Uterine smooth muscle cell (primary cell): Measurements from ENCODE around the gene PLG. TPM values are rescaled to one million over a fixed set of nuclear protein-coding genes. Genes with fewer than 3 reads are reported as not detected.

Experiments used
- total RNA-seq: library from RNA; depleted of rRNA; stranded (reverse); fragments of >200 nt; gene quantifications from 2 replicates; pipeline ENCODE4 v1.2.3, GENCODE V29; 2014

PLG gene
- total RNA-seq = not detected in 2 replicates

DNA sequence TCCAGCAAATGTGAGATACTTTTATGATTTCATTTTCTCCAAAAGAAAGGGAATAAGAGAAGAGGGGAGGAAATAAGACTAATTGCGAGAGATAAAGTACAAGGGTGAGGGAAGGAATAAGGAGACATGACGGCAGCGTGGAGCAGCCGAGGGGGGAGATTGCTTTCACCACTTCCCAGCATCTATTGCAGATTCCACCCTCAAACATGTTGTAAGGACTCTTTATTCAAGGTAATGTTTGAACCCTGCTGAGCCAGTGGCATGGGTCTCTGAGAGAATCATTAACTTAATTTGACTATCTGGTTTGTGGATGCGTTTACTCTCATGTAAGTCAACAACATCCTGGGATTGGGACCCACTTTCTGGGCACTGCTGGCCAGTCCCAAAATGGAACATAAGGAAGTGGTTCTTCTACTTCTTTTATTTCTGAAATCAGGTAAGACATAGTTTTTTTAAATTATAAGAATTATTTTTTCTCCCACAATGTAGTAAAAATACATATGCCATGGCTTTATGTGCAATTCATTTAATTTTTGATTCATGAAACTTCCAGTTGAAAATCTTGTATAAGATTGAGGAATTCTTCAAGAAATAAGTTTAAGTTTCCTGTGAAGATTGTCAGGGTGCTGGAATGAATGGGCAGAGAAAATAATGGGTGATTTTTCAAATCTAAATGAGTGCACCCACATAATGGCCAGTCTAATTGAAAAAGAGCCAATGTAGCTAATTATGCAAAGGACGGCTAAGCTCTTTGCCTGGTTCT is at the start of gene PLG:
TSS of gene PLG (plus strand) at position 327 of the 763 bp plus-strand sequence. CDS start at position 388, 61 bp downstream.

DNA sequence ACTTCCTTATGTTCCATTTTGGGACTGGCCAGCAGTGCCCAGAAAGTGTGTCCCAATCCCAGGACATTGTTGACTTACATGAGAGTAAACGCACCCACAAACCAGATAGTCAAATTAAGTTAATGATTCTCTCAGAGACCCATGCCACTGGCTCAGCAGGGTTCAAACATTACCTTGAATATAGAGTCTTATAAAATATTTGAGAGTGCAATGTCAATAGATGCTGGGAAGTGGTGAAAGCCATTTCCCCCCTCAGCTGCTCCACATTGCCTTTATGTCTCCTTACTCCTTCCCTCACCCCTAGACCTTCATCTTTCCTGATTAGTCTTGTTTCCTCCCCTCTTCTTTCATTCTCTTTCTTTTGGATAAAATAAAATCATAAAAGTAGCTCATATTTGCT is 37.8 kb upstream of the PLG start, which contains the start of gene LPA:
TSS of gene LPA (minus strand) at position 78 of the 400 bp plus-strand sequence. CDS start at position 17, 61 bp downstream.

Other genes with a start within 250 kb of the PLG start
- gene LPA, start 38.0 kb upstream of the PLG start, total RNA-seq = not detected in 2 replicates